Neutrophil (primary cell): ENCODE data around the gene GALNT9.

Experiments
- H3K27ac ChIP-seq: fragments of 200-600 bp; sonication (generic); 2 replicates; pipeline ENCODE4 v1.5.1; 2016; ENCODE audit warnings: mild to moderate bottlenecking, moderate library complexity
- H3K27me3 ChIP-seq: fragments of 200-600 bp; sonication (generic); 2 replicates; pipeline ENCODE4 v1.6.0; 2016; ENCODE audit warnings: mild to moderate bottlenecking
- H3K36me3 ChIP-seq: fragments of 200-600 bp; sonication (generic); 2 replicates; pipeline ENCODE4 v1.5.1; 2017
- H3K4me1 ChIP-seq, 2 experiments: fragments of 200-600 bp in 1 of 2; sonication (generic) in 1 of 2; 1 replicate in 1 of 2; 2 replicates in 1 of 2; pipeline versions ENCODE4 v1.5.1 to v1.6.1; 2013 to 2016; ENCODE audit warnings: low read depth in 1 of 2, low read length in 1 of 2, mild to moderate bottlenecking in 1 of 2, moderate library complexity in 1 of 2; ENCODE audit not compliant: control insufficient read depth in 1 of 2, insufficient read depth in 1 of 2
- H3K4me3 ChIP-seq, 2 experiments: fragments of 200-600 bp in 1 of 2; sonication (generic) in 1 of 2; 1 replicate in 1 of 2; 2 replicates in 1 of 2; pipeline ENCODE4 v1.5.1; 2013 to 2016; ENCODE audit warnings: low read depth in 1 of 2, low read length in 1 of 2, mild to moderate bottlenecking in 1 of 2, moderate library complexity in 1 of 2
- H3K9me3 ChIP-seq: fragments of 200-600 bp; sonication (generic); 2 replicates; pipeline ENCODE4 v1.5.1; 2016
- CTCF ChIP-seq: fragments of 200-600 bp; sonication (generic); IDR thresholded peaks from 2 replicates; pipeline ENCODE4 v1.5.1; 2016; ENCODE audit warnings: antibody characterized with exemption

GALNT9 gene

GRCh38 chr12:132275110-132275531, 54.3 kb downstream of the GALNT9 start:
- Histone ChIP-seq H3K27ac (no peak overlapping the region), H3K9me3 (no peaks in the 10 kb centered on the region), H3K27me3 (peaks cover 49% of the 10 kb centered on the region), H3K4me3 (no peak overlapping the region), H3K4me1 (no peaks in the 10 kb centered on the region), H3K36me3 (no peaks in the 10 kb centered on the region)
- TF ChIP-seq CTCF: no peak

GRCh38 chr12:132273992-132274334, 55.4 kb downstream of the GALNT9 start:
- Histone ChIP-seq H3K27me3 (peaks cover 39% of the 10 kb centered on the region), H3K9me3 (no peaks in the 10 kb centered on the region), H3K27ac (no peak overlapping the region), H3K4me3 (no peak overlapping the region), H3K4me1 (no peaks in the 10 kb centered on the region), H3K36me3 (no peaks in the 10 kb centered on the region)
- TF ChIP-seq CTCF: no peak

GRCh38 chr12:132272711-132273110, 56.7 kb downstream of the GALNT9 start:
- Histone ChIP-seq H3K36me3 (no peaks in the 10 kb centered on the region), H3K27ac (no peak overlapping the region), H3K27me3 (peaks cover 27% of the 10 kb centered on the region), H3K4me1 (no peaks in the 10 kb centered on the region), H3K4me3 (no peak overlapping the region), H3K9me3 (no peaks in the 10 kb centered on the region)
- no peak for TF ChIP-seq CTCF

- no peak overlapping the region for H3K4me3 ChIP-seq
- H3K9me3 ChIP-seq: no peaks in the 10 kb centered on the region
- TF ChIP-seq CTCF: no peak
- H3K27ac ChIP-seq: no peak overlapping the region
- no peaks in the 10 kb centered on the region for H3K4me1 ChIP-seq
- peaks cover 17% of the 10 kb centered on the region for H3K27me3 ChIP-seq
- H3K36me3 ChIP-seq: no peaks in the 10 kb centered on the region
These were observed 57.7 kb downstream of the GALNT9 start for GRCh38 chr12:132271755-132272092.

GRCh38 chr12:132270969-132271754, 58.2 kb downstream of the GALNT9 start:
- Histone ChIP-seq H3K4me1 (no peaks in the 10 kb centered on the region), H3K27ac (no peak overlapping the region), H3K9me3 (no peaks in the 10 kb centered on the region), H3K27me3 (peaks cover 11% of the 10 kb centered on the region), H3K36me3 (no peaks in the 10 kb centered on the region), H3K4me3 (no peak overlapping the region)
- TF ChIP-seq CTCF: no peak

GRCh38 chr12:132270516-132270915, 58.9 kb downstream of the GALNT9 start:
- peaks cover 5% of the 10 kb centered on the region for H3K27me3 ChIP-seq
- no peak for TF ChIP-seq CTCF
- no peak overlapping the region for H3K27ac ChIP-seq
- no peaks in the 10 kb centered on the region for H3K4me1 ChIP-seq
- no peaks in the 10 kb centered on the region for H3K36me3 ChIP-seq
- no peak overlapping the region for H3K4me3 ChIP-seq
- no peaks in the 10 kb centered on the region for H3K9me3 ChIP-seq
